G401 (cell line): ENCODE results near the gene GTF2IRD1. TPM values are rescaled to one million over a fixed set of nuclear protein-coding genes. Genes with fewer than 3 reads are reported as not detected.
"Not testable (repeated sequence)": the region's sequence is repeated elsewhere in the genome, so short reads cannot be mapped to it uniquely, and the experiment has no call there.

Experiments used
- DNase-seq: peaks from one replicate; pipeline ENCODE4 v3.0.0-alpha.2; 2015; ENCODE audit warnings: low spot score
- in situ Hi-C: cut with HindIII; loops from 2 replicates; pipeline ENCODE4 v1.10.0; 2016; ENCODE audit warnings: low sequenced_read_pairs, mixed read lengths
- total RNA-seq: library from RNA; depleted of rRNA; stranded (reverse); fragments of >200 nt; shearing (Covaris generic); gene quantifications from 2 replicates; pipeline ENCODE4 v1.2.3, GENCODE V29; 2014

The GTF2IRD1 gene
- total RNA-seq, 1 experiment from 2014 or later = 28.3 TPM

- in situ Hi-C loops = no loop called here
- DNase-seq = no peak
These were observed 74.1 kb downstream of the GTF2IRD1 start for GRCh38 chr7:74527842-74528241.

GRCh38 chr7:74528773-74529172 lies 75.1 kb downstream of the GTF2IRD1 start:
- DNase-seq, in situ Hi-C loops: not testable (repeated sequence)

- no peak for DNase-seq
- in situ Hi-C loops = no loop called here
These were observed 82.2 kb downstream of the GTF2IRD1 start for GRCh38 chr7:74535951-74536356.

- in situ Hi-C loops = not testable (repeated sequence)
These were observed 88.2 kb downstream of the GTF2IRD1 start for GRCh38 chr7:74541937-74542336.

GRCh38 chr7:74542558-74543117 lies 88.9 kb downstream of the GTF2IRD1 start:
- peak; percentile 60 for DNase-seq
- in situ Hi-C loops = no loop called here

More at GRCh38 chr7:74541937-74542336, 88.2 kb downstream of the GTF2IRD1 start:
- DNase-seq = not testable (repeated sequence)

- DNase-seq = peak; percentile 6
- in situ Hi-C loops = no loop called here
These were observed 91.2 kb downstream of the GTF2IRD1 start for GRCh38 chr7:74544706-74545469.

- in situ Hi-C loops = no loop called here
These were observed 92.2 kb downstream of the GTF2IRD1 start for GRCh38 chr7:74545921-74546320.

GRCh38 chr7:74553596-74554012 lies 99.9 kb downstream of the GTF2IRD1 start:
- in situ Hi-C loops, DNase-seq: not testable (repeated sequence)

More at GRCh38 chr7:74545921-74546320, 92.2 kb downstream of the GTF2IRD1 start:
- no peak for DNase-seq

GRCh38 chr7:74554178-74554577 lies 100.5 kb downstream of the GTF2IRD1 start:
- DNase-seq = no peak
- in situ Hi-C loops = no loop called here

- in situ Hi-C loops = no loop called here
- no peak for DNase-seq
These were observed 106.5 kb downstream of the GTF2IRD1 start for GRCh38 chr7:74560086-74560719.

GRCh38 chr7:74561898-74562613 lies 108.3 kb downstream of the GTF2IRD1 start:
- no peak for DNase-seq
- in situ Hi-C loops = no loop called here

GRCh38 chr7:74563639-74564038 lies 109.9 kb downstream of the GTF2IRD1 start:
- DNase-seq, in situ Hi-C loops: not testable (repeated sequence)

GRCh38 chr7:74567318-74567668 lies 113.6 kb downstream of the GTF2IRD1 start:
- DNase-seq = no peak
- in situ Hi-C loops = no loop called here

GRCh38 chr7:74568658-74569057 lies 115.0 kb downstream of the GTF2IRD1 start:
- in situ Hi-C loops = no loop called here
- DNase-seq = no peak

- DNase-seq = no peak
- in situ Hi-C loops = no loop called here
These were observed 115.9 kb downstream of the GTF2IRD1 start for GRCh38 chr7:74569501-74570075.

- no peak for DNase-seq
- in situ Hi-C loops = no loop called here
These were observed 116.9 kb downstream of the GTF2IRD1 start for GRCh38 chr7:74570533-74571156.

- no peak for DNase-seq
These were observed 118.7 kb downstream of the GTF2IRD1 start for GRCh38 chr7:74572301-74572979.

GRCh38 chr7:74573512-74573911 lies 119.8 kb downstream of the GTF2IRD1 start:
- in situ Hi-C loops = no loop called here
- DNase-seq = no peak

More at GRCh38 chr7:74572301-74572979, 118.7 kb downstream of the GTF2IRD1 start:
- in situ Hi-C loops = no loop called here
